NCI-H146 treated with DMSO at 0.1 percent for 48 hours (cell line): ENCODE measurements around the gene NHSL1.

ENCODE experiments used
- DNase-seq: peaks from one replicate; lab custom pipeline; 2025; ENCODE audit not compliant: unreplicated experiment; lab: John Stamatoyannopoulos, UW

NHSL1 gene

DNA sequence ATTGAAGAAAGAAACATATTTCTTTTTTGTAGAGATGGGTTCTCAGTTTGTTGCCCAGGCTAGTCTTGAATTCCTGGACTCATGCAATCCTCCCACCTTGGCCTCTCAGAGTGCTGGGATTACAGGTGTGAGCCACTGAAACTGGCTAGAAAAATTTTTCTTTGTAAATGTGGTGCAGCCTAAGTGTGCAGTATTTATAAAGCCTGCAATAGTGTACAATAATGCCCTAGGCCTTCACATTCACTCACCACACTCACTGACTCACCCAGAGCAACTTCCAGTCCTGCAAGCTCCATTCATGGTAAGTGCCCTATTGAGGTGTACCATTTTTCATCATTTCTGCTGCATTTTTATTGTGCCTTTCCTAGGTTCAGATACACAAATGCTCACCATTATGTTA lies 31.4 kb downstream of the NHSL1 start:
- no peak for DNase-seq

DNA sequence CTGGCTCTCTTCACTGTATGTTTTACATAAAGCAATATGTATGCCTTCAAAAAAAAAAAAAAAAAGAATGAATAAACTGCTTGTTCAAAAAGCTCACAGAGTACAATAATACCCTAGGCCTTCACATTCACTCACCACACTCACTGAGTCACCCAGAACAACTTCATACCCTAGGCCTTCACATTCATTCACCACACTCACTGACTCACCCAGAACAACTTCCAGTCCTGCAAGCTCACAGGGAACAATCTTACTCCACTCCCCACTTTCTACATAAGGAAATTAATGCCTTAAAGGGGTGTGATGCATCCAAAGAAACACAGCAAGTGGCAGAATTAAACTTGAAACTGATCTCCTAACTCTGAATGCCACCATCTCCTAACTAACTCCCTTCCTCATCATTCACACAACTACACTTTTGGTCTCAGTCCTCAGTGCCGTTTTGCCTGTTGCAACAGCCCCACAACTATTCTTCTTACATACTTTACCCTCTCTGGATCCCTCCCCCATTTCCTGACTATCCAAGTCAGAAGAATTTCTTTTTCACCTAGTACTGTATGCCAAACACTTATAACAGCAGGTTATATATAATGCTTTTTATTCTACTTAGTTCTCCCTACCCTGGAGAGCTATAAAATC lies 34.2 kb downstream of the NHSL1 start:
- no peak for DNase-seq

DNA sequence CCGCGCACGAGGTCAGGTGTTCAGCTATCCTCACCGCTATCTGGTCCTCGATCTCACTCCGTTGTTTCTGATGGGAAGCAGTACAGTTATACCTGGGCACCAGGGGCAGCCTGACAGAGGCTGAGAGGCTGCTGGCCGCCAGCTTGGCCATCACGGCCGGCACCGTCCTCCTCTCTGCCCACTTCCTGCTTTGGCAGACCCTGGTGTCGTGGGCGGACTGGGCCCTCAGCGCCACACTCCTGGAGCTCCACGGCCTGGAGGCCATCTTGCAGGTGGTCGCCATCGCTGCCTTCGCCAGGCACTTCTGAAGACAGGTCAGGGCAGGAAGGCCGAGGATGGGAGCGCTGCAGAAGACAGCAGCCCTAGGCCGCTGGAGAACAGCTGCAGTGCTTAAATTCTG lies 35.2 kb downstream of the NHSL1 start:
- no peak for DNase-seq

DNA sequence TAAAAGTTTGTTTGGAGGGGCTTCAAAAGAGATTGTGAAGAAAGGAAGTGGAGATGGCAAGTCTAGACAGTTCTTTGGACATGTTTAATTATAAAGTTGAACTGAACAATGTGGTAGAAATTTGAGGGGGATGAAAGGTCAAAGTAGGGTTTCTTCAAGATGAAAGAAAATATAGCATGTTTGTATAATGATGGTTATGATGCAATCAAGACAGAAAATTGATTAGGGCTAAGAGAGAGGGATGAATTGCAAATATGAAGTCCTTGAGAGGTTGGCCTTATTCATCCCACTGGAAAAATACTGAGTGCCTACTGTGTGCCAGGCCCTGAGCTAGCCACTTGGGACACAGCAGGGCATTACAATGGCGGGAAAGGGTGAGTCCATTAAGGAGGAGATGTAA lies 37.6 kb downstream of the NHSL1 start:
- no peak for DNase-seq

DNA sequence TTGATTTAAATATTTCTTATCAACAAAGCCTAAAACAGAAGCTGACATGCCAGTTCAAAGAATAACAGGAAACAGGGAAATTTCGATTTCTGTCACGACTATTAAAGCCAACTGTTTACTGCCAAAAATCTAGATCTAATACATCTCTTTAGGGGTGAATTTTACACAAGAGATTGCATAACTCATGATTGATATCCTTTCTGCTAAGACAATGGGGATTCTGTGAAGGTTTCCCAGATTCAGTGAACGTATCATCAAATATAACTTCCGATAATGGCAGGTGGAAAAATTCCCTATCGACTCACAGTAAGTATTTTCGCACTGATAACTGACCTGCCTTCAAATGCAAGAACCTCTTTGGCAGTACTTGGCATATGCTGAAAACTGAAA lies 42.9 kb downstream of the NHSL1 start:
- DNase-seq: no peak

DNA sequence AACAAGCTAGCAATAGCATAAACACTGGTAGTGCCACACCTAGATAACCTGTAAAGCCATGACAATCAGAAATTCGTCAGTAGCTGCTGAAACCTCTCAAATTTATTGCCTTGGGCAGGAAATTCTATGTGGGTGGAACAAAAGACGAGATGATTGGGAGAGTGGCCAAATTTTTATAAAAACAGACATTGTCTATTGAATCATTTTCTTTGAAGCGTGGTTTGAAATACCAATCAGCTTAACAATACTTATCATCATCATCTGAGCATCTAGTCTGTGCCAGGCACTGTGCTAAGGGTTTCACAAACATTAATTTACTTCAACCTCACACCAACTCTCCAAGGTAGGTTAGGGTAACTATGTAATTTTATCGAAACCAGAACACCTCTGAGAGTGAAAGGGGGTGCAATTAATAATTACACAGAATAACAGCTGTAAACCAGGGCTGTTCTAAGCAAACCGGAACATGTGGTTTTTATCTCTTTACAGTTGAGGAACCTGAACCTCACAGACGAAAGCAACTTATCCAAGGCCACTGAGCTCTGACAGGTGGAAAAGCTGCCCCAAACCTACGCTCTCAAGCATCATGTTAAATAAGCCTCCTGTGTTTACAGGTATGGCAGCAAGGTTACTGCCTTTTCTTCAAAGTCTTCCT lies 43.4 kb downstream of the NHSL1 start:
- no peak for DNase-seq

DNA sequence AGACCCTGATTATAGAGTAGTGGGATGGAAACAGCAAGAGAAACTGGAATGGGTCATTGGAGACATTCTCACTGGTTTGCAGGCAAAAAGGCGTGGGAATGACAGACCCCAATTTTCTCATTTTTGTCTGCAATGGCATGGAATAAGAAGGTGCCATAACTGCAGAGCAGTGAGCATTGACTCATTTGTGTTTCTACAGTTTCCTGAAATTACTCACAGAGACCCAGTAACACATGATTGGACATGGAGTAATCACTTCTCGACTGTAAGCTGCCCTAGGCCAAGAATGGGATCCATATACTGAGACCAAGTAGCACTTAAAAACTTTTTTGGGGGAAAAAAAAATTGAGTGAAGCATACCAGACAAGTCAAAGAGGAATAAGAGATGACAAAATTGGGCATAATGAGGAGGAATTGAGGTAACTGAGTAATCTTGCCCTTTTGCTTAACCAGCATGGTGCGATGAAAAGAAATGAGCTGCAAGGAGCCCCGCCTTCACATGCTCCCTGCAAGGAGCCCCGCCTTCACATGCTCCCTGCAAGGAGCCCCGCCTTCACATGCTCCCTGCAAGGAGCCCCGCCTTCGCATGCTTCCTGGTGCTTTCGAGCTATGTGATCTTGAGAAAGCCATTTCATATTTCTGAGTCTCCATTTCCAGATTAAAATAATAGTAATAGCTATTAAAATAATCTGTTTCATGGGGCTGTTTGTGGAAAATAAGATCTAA lies 44.1 kb downstream of the NHSL1 start:
- no peak for DNase-seq

DNA sequence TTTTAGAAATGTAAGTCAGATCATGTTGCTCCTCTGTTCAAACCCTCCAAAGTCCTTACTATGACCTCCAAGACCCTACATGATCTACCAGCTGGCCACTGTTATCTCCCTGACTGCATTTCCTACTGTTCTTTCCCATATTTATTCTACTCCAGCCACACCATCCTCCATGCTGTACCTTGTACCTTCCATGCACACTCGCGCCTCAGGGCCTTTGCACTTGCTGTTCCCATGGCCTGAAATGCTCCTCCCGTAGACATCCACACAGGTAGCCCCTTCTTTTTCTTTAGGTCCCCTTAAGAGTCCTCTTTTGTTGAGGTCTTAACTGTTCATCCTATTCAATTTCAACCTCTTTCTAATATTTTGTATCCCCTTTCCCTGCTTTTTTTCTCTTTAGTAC lies 48.3 kb downstream of the NHSL1 start:
- DNase-seq: no peak

DNA sequence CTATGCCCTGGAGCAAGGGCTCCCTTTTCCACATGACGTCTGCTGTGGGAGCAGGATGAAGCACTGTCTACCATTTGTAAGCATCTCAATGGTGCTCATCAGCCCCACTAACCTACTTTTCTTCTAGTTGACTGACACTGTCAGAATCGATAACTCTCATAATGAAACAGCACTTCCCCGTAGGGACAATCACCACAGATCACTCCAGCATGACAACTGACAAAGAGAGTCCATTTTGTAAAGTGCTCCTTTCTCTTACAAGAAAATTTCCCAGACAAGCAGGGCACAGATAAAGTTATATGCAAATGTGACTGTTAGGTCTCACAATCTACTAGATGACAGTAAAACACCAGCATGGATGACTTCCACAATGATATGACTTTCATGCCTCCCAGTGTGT lies 48.8 kb downstream of the NHSL1 start:
- DNase-seq: peak; percentile 83

DNA sequence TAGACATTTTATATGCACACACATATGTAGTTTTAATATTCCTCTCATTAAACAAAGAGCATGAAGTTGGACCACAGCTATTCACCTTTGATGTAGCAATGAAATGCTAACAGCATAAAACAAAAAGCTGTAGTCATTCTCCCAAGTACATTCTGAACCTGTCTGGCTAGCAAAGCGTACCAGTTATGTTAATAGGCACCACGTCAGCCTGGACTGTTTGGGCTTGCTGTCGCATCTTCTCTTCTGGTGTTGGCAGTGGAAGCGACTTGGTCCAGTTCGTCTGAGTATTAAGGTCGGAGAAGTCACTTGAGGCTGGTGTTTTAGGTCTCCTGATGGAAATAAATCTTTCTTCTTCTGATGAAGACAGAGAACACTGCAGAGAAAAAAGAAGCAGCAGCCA lies 52.5 kb downstream of the NHSL1 start:
- no peak for DNase-seq

DNA sequence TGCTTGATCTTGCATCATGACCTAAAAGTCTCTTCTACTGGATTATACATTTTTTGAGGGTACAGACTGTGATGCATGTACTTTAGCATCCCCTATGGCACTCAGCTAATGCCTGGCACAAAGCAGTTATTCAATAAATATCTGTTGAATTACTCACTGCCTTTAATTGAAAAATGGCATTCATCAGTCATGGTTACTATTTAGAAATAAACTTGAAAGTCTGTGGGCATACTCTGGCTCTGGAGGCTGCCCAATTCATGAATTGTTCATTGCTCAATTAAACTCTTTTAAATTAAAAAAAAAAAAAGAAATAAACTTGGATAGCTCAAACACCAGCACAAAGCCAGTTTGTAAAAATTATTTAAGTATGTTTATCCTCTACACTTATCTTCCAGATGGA lies 55.3 kb downstream of the NHSL1 start:
- no peak for DNase-seq

DNA sequence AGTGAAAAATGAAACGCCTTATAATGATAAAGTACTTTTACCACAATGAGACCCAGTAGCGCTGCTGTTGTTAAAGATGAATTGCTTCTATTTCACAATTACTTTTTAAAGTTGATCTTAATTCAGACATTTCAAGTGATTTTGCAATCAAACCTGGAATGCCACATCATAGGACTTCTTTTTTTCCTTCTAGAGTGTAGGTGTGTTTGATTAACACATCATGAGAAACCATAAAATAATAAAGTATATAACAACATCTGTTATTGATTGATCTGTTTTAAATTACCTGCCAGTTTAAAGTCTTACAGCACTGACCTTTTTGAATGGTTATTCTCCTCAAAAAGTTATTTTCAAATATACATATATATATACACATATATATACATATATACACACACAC lies 56.6 kb downstream of the NHSL1 start:
- DNase-seq: no peak

DNA sequence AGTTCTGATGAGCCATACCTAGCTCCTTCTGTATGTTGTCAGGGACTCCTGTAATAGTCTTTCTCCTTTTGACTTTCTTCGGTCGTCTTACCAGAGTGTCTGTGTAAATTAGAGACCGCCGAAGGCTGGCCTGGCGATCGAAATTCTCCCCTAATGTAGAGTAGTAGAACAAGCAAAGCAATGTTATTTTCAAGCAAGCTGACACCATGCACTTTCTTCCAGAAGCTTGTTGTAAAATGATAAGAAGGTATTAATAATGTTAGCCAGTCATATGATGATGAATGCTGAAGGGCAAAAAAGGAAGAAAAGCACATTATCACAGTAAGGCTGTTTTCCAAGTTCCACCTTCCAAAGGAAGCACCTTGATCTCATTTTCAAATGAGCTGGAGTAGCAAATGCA lies 57.3 kb downstream of the NHSL1 start:
- DNase-seq: no peak

DNA sequence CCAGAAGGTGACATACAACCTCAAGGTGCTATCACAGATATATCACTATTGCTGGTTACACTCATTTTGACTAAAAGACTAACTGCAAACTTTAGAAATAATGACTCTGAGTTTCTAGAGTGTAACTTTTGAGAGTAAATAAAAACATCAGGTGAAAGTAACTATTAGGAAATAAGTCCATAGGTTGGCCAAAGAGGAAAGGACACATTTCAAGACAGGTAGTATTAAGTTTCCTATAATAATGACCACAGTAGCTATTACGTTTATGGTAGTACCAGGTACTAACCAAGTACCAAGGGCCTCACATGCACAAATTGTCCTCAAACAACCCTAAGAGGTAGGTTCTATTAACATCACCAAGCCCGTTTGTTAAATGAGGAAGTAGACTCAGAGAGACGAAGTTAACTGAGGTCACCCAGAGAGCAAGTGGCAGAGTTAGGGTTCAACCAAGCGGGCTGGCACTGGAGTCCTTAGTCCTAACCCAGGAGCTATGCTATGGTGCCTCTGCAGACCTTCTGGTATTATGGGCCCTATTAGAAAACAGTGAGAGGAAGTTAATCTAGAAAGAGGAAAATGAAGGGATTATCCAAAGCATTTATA lies 58.4 kb downstream of the NHSL1 start:
- DNase-seq: no peak

DNA sequence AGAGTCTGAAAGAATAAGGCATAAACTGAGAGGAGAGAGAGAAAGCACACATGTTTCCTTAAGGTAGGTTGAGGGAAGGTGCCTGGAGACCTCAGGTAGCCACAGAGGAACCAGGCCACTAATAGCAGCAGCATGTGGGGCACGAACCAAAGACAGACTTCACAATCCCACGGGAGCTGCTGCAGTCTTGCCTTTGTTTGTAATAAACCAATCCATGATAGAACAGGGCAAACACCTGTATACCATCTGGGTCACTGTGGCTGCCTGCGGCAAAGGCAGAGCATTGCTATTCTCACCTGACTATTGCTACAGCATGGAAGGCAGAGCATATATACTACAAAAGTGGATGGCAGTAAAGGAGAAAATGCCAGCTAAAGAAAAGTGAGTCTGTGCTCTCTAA lies 59.0 kb downstream of the NHSL1 start:
- no peak for DNase-seq

DNA sequence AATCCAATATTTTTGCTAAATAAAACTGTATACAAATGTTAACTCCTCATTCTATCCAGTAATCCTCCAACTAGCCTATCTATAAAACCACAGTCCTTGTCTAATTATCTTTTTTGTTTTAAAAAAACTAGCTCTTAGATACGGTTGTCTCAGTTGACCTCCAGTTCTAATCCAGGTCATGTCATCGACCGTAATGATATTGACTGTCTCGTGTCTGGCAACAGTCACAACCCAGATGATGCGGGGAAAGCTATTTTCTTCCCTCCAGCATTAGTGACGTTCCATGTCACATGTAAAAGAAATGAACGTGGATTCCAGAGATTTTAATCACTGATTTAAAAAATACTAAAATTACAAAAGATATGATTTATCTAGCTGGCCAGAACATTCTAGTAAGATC lies 59.7 kb downstream of the NHSL1 start:
- no peak for DNase-seq

DNA sequence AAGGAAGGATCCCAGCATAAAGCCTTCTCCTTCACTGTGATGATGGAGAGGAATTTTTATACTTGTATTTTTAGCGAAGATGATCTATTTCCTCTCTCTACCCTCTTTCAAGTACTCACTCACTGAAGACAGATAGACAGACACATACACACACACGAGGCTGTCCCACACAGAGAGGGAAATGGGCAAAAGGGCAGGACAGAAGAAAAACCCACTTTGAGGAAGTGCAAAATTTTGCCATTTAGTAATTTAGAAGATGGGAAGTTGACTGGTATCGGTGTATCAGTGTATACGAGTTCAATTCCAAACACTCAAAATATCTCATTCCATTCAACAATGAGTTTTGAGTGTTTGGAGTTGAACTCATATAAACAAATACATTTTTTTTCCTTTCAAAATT lies 64.4 kb downstream of the NHSL1 start:
- no peak for DNase-seq

DNA sequence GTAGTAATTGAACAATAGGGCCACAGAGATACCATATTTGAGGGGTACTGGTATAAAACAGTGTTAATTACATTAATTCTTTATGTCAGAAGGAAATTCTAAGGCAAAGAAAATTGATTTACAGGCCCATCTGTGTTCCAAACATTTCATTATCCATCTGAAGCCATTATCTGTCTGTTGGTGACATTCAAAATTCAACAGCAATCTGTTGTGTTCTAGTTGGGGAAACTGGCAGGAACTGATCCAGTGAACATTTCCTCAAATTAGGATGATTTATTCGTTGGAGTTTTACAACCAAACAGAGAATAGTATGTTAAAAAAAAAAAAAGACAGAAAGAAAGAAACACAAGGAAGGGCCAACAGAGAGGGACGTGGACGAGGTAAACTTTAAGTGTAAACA lies 65.2 kb downstream of the NHSL1 start:
- no peak for DNase-seq

DNA sequence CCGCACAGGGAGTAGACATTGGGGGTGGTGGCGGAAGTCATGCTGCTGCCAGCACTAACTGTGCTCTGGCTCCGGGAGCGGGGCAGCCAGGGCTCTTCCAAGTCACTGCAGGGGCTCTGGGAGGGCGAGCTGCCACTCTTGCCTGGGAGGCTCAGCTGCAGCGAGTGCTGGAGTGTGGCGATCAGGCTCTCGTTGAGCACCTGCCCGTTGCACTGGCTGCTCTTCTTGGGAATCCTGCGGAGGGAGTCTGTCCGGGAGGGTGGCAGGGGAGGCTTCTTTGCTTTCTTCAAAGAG lies 67.3 kb downstream of the NHSL1 start:
- no peak for DNase-seq

DNA sequence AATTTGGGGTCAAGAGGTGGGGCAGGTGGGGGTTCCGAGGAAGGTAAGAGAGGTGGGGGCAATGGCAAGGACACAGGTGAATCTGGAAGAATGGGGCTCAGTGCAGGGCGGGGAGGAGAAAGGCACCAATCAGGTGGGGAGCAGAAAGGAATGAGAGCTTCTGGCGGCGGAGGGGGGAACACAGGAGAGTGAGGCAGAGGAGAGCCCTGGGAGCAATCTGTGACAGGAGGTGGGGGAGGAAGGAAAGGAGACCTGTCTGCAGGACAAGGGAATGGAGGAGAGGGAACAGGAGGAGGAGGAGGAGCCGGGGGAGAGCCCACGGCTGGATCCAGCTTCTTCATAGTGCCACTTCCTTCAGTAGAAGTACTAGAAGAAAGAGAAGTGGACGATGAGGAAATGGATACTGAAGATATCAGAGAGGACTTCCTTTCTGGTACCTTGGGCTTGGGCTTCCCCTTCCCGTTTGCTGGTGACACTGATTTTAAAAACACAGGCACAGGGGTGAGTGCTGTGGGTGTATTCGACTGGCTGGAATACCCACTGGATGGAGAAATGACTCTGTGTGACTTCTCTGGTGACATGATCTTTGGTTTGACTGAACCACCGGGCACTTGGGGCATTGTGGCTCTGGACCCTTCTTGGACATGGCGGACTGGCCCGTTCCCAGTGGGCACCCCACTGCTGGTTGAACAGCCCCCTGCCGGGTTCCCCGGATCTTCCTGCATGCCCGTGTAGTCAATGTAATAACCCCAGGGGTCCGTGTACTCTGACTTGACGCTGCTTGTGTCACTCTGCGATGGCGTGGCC lies 67.8 kb downstream of the NHSL1 start:
- no peak for DNase-seq

DNA sequence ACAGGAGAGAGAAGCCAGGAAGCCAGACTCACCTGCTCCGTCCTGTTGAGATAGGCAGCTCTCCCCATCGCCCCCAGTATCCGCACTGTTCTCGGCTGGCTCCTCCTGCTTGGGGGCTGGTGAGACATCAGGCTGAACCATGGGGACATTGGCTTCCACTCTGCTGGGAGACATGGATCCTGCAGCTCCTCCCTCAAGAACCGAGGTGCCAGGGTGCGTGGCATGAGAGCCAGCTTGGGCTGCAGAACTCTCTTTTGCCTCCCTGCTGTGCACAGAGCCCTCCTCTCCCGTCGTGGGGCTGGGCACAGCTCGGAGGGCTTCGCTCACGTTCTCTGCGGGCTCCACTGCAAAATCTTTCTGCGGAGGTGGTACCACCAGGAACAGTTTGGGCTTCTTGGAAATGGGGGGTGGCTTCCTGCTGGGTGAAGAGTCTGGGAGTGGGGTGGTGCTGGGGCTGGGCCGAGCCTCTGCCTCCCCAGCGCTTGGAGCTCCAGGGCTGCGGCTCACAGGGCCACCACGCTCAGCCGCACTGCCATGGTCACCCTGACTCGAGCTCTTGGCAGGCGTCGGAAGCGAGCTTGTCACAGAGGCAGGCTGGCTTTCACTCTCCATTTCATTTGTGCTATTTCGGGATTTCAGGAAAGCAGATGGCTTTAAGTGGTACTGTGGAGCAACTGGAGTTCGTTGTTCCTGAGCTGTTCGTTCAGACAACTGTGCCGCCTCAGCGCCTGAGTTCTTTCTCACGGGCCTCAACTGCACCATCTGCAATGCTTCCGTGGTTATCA lies 68.7 kb downstream of the NHSL1 start:
- no peak for DNase-seq
